NCI-H2029 treated with DMSO at 0.1 percent for 48 hours (cell line): Measurements from ENCODE around the gene RP9.
A peak's percentile ranks its signal among the peaks of the same experiment; 100 is the strongest.

Experiments used
- DNase-seq: peaks from one replicate; lab custom pipeline; 2025; lab: John Stamatoyannopoulos, UW

The RP9 gene, protein sequence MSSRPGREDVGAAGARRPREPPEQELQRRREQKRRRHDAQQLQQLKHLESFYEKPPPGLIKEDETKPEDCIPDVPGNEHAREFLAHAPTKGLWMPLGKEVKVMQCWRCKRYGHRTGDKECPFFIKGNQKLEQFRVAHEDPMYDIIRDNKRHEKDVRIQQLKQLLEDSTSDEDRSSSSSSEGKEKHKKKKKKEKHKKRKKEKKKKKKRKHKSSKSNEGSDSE

GRCh38 chr7:33109005-33109757 lies at the start of gene RP9:
TSS of gene RP9 (minus strand) at chr7:33109404. CDS start at chr7:33109372, 32 bp downstream.
- DNase-seq, result no peak

DNA sequence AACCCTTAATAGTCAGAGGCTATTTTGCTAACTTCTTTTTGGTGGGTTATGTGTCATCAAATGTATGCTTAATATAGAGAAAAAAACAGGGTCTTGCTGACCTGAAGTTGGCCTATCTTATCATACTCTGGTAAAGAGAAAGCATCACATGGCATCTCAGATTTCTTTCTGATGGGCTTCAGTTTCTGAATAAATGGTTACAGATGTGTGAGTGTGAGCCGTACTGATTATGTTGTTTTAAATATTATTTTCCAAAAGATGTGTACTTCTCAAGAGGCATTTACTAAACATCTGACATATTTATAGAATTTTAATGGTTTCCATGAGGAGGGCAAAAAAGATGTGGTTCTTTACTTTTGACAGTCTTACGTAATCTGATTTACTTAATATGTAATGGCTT lies 48.6 kb upstream of the RP9 start:
- DNase-seq, result no peak

- no peak for DNase-seq
Measured at GRCh38 chr7:33157311-33157710, 48.1 kb upstream of the RP9 start.

DNA sequence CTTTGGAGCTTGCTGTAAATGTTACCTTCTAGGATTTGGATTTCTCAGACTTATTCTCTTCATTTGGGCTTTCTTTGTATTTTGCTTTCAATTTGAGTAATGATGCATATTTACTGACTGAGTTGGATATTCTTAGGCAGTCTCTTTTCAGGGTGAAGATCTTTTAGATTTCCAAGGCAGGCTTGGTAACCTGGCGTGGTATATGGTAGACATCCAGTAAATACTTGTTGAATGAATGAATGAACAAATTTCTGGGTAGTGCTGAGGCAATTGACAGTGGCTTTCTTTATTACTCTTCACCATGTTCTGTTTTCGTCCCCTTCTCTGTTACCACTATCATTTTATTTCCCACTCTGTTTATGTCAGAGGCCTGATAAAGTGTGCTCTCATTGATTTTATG lies 47.2 kb upstream of the RP9 start:
- DNase-seq, result no peak

- DNase-seq, result no peak
Measured at GRCh38 chr7:33155811-33156210, 46.6 kb upstream of the RP9 start.

- DNase-seq, result no peak
Measured at GRCh38 chr7:33152087-33152486, 42.9 kb upstream of the RP9 start.

- DNase-seq, result no peak
Measured at GRCh38 chr7:33145156-33145555, 36.0 kb upstream of the RP9 start.

GRCh38 chr7:33143996-33144718 lies 35.0 kb upstream of the RP9 start:
- DNase-seq, result no peak

GRCh38 chr7:33142585-33142984 lies 33.4 kb upstream of the RP9 start:
- DNase-seq, result no peak

DNA sequence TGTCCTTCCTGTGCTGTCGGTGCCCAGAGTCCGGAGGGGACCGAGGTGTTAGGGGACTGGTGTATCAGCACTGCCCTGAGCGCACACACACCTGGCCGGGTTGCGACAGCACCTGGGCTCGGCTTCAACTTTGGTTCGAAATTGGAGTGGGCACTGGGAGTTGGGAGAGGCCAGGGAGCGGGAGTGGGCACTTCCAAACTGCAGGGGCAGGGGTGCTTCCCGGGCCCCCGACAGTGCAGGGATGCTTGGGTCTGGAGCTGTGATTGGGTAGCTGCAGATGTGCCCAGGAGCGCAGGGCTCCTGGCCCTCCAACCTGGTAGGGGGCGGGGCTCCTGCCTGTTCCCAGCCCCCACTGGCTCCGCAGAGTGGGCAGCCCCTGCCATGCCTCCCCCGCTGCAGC lies 27.9 kb upstream of the RP9 start:
- DNase-seq, result no peak

DNA sequence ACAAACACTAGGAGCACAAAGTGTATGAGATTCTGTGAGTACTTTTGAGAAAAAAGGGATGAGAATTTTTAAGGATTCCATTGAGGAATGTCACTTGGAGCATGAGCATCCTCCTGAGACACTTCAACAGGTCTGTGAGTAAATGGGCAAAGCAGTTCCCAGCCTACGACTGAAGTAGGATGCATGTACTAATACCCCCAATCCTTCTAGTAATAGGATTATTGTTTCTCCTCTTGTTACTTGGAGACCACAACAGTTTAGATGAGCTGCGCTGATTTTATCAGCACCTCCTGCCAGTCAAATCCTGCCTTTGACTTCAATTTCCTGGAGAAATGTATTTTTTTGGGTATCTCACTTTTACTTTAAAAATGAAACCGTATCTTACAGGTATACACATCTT lies 21.0 kb upstream of the RP9 start:
- no peak for DNase-seq

DNA sequence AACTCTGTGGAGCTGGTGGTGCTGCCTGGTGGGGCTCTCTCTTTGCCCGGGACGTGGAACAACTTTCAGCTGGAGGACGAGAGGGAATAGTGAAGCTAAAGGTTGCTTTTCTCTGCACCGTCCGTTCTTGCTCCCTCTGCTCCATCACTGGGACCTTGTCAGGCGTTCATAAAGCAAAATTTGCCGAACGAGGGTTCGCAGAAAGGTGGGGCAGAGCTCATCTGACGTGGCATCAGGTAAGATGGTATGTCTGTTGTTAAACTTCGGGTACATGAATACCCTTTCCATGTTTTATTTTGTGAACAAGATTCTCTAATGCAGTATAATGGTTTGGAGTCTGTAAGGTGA lies 20.6 kb upstream of the RP9 start:
- no peak for DNase-seq

DNA sequence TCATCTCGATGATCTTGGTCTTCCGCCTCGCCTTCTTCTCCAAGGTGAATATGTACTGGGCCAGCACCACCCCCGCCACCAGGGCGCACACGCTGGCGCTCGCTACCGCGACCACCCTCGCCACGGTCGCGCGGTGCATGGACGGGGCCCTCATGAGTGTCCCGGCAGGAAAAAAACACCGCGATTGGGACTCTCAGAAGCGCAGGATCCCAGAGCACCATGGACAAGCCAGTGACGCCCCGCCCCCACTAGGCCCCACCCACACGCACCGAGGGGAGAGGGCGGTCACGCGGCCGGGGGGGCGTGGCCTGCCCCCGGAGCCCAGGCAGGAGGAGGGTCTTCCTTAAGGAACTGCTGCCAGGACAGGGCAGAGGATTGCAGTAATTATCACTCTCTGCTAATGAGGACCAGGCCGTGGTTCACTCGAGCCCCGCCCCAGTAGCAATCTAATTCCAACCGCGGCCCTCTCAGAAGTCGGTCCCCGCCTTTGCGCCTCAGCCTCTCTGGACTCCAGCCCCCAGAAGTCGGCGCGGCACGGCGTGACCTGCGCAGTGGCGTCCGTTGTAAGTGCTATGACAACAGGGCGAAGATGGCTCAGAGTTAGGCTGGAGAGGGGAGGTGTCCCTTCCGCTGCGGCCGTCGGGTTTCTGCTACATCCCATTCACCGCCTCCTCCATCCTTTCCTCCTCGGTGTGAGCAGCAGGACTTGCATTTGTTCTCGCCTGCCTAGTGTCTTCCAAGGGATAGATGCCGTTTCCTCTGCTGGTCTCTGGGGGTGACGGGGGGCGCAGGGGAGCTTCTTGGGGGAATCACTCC lies 20.0 kb upstream of the RP9 start, which contains the start of gene BBS9:
Gene BBS9 (plus strand): TSS at position 575 of the 816 bp plus-strand sequence. CDS start 16,689 bp downstream, outside the sequence.
- DNase-seq, result peak; percentile 87

- DNase-seq, result no peak
Measured at GRCh38 chr7:33128631-33128989, 19.4 kb upstream of the RP9 start.

DNA sequence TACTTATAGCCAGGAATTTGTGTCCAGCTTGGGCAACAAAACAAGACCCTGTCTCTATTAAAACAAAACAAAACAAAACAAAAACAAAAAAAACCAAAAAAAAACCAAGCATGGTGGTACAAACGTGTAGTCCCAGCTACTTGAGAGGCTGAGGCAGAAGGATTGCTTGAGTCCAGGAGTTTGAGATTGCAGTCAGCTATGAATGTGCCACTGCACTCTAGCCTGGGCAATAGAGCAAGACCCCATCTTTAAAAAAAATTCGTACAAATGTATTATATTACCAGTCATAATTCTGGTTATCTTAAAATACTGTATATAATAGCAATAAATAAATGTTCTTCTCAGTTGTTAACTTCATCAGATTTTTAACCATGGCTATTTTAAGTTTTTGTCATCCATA lies 17.9 kb upstream of the RP9 start:
- DNase-seq, result no peak

- DNase-seq, result no peak
Measured at GRCh38 chr7:33118383-33118782, 9.2 kb upstream of the RP9 start.

DNA sequence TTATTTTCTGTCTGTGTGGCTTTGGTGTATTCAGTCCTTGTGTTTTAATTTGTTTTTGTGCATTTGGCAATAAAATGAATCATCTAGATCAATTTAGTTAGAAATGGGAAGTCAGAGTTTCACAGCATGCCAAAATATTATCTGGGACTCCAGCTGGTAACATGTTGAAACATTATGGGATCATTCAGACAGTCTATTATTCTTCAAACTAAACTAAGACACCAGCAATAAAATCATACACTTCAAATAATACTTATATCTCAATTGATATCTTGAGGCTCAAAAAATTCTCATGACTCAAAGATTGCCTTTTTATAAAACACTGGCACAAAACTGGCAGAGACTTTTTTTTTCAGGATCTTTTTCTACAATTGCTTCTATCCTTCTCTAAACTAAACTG lies 5.8 kb upstream of the RP9 start:
- no peak for DNase-seq

DNA sequence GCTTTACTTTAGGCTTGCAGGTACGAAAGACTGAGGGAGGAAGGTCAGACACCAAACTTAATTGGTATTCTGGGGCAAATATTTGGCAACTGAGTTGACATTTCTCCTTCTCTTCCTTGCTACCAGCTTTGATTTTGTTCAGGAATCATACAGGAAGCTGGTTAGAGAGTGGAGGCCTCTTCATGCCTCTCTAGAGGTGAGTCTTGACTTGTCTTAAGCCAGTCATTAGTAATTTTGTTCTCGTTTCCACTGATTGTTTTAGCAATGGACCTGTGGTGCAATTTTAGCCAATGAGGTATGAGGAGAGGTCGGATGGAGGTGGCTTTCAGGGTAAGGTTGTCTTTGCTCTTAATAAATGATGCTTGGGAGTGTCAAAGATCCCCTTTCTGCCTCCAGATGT lies 2.4 kb upstream of the RP9 start:
- DNase-seq, result no peak

DNA sequence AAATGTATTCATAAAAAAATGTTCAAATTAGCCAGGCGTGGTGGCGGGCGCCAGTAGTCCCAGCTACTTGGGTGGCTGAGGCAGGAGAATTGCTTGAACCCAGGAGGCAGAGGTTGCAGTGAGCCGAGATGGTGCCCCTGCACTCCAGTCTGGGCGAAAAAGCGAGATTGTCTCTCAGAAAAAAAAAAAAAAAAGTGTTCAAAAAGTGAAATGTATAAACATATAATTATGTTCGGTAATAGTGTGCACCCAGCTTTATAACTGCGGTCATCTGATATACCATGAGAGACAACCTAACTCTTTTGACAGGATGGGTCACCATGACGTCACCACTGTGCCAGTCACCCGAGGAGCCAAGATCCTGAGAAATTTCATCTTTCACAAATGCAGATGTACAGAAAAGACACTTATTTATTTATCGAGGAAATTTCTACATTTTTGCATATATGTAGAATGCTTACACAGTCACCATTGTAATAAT lies 594 bp upstream of the RP9 start:
- DNase-seq, result no peak

- DNase-seq, result no peak
Measured at GRCh38 chr7:33108554-33109004, 625 bp downstream of the RP9 start.

DNA sequence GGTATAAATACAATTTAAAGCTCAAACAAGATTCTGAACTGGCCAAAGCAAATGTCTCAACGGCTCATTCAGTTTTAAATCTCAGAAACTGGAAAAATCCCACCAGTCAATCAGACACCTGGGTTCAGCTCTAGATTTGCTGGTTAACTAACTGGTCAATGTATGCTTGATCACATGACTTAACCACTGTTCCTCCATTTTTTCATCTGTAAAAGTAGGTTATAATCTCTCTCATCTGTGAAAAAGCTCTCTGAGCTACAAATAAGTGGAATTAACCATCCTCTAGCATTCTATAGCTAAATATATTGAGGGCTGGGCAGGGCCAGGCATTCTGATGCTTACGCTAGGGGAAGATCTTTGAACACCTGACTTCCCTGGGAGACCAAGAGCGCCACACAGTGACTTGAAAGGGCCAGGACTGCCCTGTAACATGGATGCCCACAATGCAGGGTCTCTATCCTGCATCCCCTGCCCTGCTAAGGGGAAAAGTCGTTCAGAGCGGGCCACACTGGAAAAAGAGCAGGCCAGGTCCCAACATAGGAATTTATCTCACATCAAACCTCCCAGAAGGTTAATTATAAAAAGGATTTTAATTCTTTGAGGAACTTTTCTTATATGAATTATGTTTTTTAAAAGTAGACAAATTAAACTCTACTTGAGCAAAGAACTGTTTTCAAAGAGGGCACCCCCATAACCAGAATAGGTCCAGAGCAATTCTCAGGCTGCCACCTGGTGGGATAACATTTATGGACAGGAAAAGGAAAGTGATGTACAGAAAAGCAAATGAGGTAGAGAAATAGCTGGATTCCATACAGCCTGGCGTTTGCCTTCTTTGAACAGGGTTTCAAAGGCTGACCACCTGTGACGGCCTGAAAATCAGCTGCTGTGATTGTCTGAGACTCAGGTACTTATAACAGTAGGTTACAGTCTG lies 1.8 kb downstream of the RP9 start:
- no peak for DNase-seq
